HG02642 (cell line): Measurements from ENCODE around the gene MEN1.
"Not testable (repeated sequence)": the region's sequence is repeated elsewhere in the genome, so short reads cannot be mapped to it uniquely, and the experiment has no call there.

Experiments used
- ATAC-seq: cut with Tn5 transposase; IDR thresholded peaks from one replicate; pipeline ENCODE4 v1.9.1; 2021; ENCODE audit warnings: mild to moderate bottlenecking; ENCODE audit not compliant: unreplicated experiment, poor library complexity

The MEN1 gene

DNA sequence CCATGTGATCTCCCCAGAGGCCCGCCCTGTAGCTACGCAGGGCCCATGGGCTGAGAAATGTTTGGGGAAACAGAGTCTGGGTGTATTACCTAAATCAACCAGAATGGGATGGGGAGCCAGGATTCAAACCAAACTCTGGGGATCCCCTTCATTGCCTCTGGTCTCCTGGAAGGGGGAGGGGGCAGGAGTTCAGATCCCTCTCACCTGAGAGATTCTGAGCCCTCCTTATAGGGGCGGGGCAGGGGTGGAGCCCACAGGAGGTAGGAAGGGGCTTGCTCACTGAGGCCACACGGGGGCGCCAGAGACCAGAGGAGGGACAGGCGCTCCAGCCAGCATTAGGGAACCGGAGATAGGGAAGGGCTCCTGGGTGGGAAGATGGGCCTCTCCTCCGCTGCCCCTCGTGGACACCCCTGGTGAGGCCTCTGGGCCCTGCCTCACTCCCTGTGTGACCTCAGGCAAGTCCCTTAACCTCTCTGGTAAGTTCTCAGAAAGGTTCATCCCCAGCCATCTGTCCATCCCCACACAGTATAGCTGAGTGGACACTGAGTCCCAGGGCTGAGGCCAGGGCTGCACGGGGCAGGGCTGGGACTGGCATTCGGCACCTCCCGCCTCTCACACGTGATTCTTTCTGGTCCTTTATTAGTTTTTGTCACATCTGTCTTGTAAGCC, 36.8 kb upstream of the MEN1 start:
- peak; percentile 20 for ATAC-seq

DNA sequence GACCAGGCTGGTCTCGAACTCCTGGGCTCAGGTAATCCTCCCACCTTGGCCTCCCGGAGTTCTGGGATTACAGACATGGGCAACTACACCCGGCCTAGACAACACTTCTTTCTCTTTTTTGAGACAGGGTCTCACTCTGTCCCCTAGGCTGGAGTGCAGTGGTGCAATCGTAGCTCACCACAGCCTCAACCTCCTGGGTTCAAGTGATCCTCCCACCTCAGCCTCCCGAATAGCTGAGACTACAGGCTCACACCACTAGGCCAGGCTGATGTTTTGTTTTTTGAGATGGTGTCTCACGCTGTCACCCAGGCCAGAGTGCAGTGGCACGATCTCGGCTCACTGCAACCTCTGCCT, 35.4 kb upstream of the MEN1 start:
- ATAC-seq, result not testable (repeated sequence)

DNA sequence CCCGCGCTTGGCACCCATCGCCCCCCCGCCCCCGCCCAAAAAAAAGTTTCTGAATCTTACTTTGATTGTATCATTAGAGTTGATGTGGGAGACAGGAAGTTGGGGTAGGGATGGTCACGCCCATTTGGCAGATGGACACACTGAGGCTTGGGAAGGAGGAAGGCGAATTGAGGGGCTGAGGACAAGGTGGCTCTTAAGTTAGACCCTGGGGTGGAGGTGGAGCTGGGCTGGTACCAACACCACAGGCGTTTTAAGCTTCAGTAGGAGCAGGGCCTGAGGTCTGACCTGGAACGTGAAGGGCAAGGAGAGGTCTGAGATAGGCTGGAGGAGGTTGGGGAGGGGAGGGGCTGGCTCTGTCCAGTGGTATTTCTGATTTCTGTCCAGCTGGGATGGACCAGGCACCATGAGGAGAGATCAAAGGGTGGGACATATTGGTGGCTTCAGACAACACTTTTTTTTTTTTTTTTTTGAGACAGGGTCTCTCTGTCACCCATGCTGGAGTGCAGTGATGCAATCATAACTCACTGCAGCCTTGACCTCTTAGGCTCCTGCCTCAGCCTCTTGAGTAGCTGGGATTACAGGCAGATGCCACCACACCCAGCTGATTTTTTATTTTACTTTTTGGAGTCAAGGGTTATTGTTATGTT, 34.9 kb upstream of the MEN1 start:
- no peak for ATAC-seq

DNA sequence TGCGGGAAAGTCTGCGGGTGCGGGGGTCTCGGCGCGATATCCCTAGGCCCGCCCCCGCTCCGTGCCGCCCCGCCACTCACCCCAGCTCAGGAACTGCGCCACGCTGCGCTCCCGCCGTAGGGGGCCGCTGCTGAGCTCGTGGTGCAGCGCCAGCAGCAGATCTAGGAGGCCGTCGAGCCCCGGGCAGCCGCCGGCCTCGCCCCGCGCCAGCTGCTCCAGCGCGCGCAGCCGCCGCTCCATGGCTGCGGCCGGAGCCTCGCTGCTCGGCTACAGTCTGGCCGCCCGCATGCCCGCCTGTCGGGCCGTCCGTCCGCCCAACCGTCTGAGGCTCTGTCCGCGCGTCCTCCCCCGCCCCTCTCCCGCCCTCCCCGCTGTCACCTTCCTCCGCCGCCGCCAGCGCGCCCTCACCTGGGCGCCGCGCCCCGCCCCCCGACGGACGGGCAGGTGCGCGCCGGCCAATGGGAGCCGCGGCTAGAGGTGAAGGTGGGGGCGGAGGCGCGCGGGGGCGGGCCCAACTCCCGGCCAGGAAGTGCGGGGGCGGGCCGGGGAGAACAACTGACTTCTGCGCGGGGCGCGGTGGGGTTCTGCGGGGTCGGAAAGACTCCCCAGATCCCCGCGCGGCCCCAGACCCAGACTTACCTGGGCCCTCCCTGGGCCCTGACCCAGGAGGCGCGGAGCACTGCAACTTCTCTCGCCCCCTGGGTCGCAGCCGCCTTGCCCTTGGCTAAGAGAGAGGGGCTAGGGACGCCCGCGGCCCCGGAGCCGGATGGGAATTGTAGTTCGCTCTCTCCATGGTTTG, 34.2 kb upstream of the MEN1 start, which contains the start of gene CDC42BPG:
Gene CDC42BPG, minus strand, starts transcription at position 324 of the 799 bp plus-strand sequence. Its CDS starts 84 bp downstream, at position 240.
- no peak for ATAC-seq

DNA sequence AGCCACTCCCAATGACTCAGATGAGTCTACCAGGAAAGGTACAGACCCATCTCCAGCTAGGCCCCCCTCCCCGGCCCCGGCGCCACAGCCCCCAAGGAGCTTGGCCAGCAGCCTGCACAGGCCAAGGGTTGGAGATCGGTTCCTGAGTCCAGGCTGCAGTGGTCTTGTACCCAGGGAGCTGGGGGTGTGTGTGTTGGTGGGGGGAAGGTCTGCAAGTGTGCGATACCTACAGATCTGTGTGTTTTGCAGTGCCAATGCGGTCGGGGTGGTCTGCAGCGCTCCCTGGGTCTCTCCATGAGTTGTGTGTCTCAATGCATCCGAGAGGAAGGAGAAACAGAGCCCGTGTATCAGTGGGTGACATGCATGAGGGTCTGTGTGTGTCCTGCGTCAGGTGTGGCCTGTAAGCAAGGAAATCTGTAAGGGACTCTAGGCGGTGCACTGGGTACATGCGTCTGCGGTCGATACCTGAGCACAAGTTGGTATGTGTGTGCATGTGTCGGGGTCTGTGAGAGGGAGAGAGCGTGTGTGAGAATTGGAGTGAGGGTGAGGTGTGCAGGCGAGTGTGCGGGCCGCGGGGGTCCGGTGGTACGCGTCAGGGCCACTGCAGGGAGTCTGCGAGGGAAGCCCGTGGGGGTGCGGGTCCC, 33.5 kb upstream of the MEN1 start:
- ATAC-seq, result no peak

DNA sequence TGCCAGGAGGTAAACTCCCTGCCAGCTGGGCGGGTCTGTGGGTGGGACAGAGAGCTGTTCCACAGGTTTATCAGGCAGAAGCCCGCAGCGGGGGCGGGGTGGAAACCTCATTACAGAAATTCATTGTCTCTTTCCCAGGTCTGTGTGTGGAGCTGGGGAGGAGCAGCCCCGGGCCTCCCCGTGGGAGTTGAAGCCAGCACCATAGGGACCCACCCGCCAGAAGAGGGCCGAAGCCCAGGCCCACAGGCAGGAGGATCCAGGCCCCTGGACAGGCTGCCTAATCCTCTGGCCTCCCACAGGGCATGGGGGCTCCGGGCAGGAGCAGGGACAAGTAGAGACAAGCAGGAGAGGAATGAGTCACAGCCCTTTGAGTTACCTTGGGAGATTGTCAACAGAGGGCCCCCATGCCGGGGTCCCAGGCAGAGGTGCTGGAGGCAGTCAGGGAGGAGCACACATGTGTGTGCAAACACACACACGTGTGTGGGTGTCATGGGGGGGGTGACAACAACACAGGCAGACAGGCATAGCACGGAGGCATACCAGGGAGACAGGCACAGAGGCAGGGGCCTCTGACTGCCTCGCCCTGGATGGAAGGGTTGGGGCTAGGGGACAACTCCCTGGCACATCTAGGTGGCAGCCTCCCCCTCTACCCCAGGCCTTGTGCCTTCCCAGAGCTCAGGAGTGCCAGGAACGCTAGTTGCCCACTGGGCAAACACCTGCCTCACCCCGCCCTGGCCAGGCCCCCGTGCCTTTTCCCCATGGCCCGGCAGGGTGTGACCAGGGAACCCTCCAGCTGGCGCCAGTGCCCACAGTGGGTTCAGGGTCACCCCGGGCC, 32.7 kb upstream of the MEN1 start:
- ATAC-seq, result no peak

DNA sequence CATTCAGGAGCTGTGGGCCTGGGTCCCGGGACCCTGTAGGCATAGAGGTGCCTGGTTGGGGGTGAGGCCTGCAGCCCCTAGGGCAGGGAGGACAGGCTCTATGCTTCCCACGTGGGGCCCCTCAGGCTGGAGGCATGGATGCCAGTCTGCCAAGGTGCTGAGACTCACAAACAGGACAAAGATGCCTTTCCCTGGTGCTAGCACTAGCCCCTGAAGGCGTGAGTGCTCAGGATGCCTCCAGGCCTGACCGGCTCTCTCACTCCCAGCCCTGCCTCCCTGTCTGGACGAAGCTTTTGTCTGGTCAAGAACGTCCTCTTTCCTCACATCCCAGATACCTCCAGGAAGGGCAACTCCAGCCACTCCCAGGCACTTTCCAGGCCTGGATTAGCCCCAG, 32.0 kb upstream of the MEN1 start:
- ATAC-seq, result no peak

DNA sequence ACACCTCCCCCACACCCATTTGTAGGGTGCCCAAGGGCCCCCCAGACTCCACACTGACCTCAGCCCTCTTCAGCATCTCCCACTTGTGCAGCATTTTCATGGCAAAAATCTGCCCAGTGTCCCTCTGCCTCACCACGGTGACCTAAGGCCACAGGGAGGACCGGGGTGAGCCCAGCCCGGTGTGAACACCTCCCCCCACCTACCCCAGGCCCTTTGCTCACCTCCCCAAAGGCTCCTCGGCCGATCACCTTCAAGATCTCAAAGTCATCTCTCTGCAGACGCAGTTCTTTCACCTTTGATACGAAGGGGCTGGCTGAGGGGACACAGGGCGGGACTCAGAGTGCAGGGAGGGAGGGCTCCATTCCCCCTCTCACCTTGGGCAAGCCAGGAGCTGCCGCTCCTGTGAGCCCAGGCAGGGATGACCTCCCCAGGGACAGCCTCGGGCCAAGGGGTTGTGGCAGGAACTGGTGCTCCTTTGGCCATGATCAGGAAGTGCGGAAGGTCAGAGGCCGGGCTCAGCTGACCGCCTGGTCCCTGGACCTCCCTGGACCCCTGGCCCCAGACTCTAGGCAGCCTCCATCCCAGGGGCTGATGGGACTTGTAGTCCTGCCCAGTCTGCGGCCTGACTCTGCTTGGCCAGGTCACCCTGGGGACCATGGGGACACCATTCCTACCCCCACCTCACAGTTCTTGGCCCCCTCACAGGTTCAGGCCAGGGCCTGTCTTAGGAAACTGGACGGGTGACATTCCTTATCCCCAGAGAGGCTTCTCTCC, 31.4 kb upstream of the MEN1 start:
- no peak for ATAC-seq

DNA sequence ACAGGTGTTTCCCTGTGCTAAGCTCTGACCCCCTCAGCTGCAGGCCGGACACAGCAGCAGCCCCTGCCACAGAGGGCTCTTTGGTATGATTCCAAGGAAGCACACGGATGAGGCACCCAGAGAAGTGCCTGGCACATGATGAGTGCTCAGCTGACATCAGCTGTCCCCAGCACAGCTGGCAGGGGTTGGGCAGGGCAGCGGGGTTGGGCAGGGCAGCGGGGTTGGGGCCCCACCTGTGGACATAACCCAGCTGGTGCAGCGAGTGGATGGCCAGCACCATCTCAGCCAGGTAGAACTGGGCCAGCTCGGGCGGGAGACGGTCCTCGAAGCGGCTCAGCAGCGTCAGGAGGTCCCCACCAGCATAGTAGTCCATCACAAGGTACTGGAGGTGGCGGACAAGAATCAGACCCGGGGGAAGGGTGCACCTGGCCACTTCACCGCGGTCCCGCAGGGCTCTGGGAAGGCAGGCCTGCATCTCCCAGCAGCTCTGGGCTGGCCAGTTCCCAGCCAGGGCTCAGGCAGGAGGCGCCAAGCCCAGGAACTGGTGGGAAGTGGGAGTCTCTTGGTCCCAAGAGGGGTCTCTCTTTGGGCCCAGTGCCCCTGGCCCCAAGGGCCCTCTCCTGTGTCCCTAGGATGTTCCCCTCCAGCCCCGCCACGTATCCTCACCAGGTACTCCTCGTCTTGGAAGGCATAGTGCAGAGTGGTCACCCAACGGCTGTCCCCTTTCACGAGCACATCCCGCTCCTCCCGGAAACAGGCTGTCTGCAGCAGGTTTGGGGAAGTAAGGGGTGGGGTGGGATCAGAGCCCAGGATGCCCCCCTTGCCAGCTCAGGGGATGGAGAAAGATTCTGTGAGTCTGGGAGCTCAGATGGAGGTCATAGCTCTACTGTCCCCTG, 29.8 kb upstream of the MEN1 start:
- ATAC-seq, result no peak

DNA sequence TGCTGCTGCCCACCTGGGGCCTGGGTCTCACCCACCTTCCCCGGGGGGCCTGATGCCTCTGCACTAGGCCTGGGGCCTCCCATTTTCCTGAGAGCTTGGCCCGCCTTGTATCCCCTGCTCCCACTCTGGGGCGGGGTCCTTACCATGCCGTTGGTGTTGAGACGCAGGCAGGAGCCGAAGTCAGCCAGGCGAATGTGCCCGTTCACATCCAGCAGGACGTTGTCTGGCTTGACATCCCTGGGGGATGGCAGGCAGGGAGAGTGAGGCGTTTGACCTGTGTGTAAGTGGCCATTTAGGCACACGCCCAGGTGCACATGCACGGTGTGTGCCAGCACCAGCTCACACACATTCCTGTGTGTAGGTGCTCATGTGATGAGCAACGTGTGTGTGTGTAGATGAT, 29.0 kb upstream of the MEN1 start:
- no peak for ATAC-seq

DNA sequence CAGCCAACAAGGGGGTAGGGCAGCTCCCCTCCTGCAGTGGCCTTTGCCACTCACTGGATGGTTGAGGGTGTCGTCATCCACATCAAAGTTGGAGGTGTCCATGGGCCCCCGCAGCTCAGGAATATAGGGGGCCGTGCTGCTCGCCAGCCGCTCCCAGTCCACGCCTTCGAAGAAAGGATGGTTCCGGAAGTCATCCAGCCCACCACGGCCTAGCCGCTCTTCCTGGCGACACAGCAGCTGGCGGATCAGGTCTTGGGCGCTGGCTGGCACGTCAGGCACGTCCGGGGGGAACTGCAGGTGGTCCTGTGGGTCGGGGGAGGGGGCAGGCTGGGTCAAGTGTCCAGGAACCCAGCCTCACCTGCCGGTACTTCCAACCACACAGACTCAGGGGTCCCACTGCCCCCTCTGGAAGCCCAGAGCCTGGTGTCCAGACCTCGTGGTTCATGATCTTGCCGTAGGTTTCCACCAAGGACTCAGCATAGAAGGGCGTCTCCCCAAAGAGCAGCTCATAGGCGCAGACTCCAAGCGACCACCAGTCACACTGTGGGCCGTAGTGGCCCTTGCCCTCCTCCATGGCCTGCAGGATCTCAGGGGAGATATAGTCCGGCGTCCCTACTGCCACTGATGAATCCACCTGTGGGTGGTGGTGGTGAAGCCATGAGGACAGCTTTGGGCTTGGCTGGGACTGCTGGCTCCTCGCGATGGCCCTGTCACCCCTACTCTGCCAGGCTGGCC, 28.4 kb upstream of the MEN1 start:
- ATAC-seq, result no peak

DNA sequence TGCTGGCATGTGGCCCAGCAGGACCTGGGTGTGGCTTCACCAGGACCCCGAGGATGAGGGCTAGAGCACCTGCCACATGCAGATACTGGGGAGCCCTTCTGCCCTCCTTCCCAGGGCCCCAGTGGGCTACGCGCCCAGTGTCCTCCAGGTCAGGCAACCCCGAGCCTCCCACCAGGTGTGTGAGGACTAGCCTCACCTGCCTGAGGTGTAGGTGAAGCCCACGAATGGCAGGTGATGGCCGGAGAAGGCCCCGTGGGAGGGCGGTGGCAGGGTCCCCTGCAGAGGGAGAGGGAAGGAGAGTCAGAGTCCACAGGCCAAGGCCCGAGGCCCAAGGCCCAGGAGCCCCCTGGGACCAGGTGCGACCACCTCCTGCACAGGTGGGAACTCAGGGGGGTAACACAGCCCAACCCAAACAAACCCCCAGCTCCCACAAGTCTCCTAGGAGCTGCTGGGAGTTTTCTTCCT, 27.6 kb upstream of the MEN1 start:
- ATAC-seq, result no peak

DNA sequence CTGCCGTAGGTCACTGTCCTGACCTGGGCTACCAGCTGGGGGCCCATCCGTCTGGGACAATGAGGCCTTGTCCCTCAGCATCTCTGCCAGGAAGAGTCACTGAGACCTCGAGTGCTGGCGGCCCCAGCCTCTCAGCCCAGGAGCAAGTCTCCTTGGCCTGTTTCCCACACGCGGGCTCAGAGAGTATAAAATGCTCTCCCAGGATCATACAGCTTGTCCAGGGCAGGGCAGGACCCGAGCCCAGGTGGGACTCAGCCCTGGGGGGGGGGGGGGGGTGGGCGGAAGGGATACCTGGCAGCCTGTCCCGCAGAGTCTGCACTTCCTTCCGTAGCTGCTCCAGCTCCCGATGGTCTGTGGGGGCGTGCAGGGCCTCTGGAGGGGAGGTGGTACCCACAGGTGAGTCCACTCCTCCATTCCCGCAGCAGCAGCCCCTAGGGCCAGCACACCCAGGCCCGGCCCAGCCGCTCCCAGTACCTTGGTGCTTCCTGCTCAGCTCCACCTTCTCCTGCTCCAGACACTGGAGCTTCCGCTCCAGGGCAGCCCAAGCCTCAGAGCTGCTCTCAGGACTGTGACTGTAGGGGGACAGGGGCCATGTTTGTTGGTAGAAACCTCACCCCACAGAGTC, 26.2 kb upstream of the MEN1 start:
- no peak for ATAC-seq

DNA sequence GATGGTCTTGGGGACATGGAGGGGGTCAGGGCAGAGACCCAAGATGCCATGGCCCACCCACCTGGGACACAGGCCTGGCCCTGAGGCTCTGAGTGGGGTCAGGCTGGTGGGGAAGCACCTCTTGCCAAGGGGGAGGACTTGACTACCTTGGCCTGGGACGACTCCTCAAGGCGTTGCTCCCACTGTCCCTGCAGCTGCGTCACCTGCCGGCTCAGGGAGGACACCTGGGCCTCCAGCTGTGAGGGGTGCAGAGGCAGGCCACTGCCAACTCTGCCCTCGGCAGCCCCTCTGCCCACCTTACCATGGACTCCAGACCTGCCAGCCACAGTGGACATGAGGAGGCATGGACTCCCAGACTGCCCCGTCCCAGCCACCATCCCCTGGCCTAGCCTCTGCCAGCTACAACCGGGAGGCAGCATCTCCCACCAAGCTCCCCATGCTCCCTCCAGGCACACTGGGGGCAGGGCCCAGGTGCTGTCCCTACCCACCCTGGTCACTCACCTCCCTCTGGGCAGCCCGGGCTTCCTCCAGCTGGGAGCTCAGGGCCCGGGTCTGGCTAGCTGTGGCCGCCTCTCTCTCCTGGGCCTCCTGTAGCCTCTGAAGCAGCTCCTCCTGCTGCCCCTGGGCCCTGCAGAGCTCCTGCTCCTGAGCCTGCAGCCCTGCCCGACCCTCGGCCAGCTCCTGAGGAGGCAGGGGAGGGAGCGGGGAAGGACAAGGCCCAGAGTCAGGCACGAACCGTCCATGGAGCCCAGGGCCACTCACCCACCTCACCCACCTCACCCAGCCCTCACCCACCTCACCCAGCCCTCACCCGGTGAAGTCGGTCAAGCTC, 25.5 kb upstream of the MEN1 start:
- no peak for ATAC-seq

DNA sequence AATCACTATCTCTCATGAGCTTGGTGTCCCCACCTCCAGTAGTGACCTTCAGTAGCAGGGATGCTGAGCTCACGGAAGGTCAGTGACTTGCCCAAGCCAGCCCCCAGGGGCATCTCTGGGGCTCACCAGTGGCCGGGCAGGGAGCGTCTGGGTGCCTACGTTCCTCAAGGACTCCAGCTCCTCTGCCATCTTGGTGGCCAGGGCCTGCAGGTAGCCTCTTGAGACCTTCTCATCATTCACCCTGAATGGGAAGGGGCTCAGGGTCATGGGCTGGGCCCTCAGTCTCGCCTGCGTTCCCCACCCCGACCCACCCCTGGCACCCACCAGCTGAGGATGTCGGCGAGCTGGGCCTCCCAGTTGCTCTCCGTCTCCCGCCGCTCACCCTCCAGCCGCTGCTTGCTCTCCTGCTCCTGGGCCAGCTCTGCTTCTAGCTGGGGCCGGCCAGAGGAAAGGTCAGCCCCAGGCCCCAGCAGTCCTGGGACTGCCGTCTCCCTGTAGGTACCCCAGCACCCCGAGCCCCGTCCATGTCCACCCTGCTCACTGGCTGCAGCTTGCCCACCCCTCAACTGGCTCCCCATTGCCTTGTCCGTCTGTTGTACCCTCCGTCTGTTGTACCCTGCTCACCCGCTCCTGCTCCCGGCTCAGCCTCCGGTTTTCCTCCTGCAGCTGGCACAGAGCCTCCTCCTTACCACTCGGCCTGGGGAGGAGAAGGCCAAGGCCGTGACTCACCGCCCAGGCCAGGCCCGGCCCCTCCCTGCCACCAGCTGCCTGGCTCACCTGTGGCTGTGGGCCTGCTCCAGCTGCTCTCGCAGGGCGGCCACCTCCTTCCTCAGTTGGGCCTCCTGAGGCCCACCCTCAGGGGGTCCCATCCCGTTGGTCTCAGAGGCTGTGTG, 24.6 kb upstream of the MEN1 start:
- ATAC-seq, result no peak
